VCaP (cell line): ENCODE measurements around the gene VWA3B.

Experiments used
- H3K27ac ChIP-seq: fragments of 450-650 bp; 2 replicates; pipeline ENCODE4 v1.5.1; 2017
- TF ChIP-seq, protein P1 (sequence below): fragments of 450-650 bp; conservative IDR thresholded peaks from 2 replicates; pipeline ENCODE4 v1.5.1; 2017; ENCODE audit warnings: mild to moderate bottlenecking, moderate library complexity

VWA3B gene

DNA sequence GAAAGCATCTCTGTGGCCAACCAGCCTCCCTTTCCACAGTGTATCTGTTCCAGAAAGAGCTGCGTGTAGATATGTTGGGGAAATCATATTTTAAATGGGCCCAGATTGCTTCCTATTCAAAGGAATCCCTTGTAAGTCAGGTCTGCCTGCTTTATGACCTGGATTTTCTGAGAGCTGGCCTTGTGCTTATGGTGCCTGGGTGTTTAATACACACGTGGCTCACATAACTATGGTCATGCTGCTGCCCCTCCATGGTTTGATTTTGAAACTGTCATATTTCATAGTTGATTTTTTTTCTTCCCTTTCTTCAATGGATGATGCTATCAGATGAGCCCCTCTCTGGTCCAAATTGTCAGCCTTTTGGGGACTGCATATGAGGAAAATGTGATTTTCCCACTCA lies 147.8 kb downstream of the VWA3B start:
- TF ChIP-seq, protein P1, sequence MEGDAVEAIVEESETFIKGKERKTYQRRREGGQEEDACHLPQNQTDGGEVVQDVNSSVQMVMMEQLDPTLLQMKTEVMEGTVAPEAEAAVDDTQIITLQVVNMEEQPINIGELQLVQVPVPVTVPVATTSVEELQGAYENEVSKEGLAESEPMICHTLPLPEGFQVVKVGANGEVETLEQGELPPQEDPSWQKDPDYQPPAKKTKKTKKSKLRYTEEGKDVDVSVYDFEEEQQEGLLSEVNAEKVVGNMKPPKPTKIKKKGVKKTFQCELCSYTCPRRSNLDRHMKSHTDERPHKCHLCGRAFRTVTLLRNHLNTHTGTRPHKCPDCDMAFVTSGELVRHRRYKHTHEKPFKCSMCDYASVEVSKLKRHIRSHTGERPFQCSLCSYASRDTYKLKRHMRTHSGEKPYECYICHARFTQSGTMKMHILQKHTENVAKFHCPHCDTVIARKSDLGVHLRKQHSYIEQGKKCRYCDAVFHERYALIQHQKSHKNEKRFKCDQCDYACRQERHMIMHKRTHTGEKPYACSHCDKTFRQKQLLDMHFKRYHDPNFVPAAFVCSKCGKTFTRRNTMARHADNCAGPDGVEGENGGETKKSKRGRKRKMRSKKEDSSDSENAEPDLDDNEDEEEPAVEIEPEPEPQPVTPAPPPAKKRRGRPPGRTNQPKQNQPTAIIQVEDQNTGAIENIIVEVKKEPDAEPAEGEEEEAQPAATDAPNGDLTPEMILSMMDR, result peak; percentile 18; the same call in 1 of the 2 replicates
- peak overlapping the region; percentile 67 for H3K27ac ChIP-seq

DNA sequence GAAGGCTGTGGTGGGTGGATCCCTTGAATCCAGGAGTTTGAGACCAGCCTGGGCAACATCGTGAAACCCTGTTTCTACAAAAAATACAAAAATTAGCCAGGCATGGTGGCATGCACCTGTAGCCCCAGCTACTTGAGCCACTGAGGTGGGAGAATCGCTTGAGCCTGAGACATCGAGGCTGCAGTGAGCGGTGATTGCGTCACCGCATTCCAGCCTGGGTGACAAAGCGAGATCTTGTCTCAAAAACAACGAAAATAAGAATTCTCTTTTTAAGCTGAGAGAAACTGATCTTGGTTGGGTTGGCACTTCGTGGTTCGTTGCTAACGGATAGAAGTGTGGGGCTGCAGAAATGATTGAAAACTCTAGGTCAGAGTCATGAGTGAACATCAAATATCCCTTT lies 150.0 kb downstream of the VWA3B start:
- H3K27ac ChIP-seq, result no peak overlapping the region
- TF ChIP-seq, protein P1, result no peak

DNA sequence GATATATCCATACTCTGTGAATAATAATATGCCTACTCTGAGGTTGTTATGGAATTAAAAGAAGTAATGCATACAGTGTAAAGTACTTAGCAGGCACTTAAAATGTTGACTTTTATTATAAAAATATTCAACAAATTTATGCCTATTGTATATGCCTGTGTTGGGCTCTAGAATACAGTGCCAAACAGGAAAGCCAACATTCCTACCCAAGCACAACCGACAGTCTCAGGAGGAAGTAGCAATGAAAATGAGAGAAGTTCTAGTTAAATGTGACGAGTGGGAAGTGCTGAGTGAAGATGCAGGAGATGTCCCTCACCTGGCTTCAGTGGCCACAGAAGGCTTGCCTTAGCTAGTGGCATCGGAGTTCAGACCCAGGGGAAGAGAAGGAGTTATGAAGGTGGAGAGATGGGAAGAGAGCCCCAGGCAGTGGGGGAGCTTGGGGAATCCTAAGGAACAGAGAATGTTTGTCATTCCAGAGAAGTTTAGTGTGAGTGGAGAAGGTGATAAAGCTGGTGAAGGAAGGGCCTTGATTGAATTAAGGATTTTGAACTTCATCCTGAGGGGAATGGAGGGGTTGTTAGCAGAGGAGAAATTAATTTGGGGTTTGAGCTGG lies 153.9 kb downstream of the VWA3B start:
- TF ChIP-seq, protein P1, result no peak
- no peak overlapping the region for H3K27ac ChIP-seq

DNA sequence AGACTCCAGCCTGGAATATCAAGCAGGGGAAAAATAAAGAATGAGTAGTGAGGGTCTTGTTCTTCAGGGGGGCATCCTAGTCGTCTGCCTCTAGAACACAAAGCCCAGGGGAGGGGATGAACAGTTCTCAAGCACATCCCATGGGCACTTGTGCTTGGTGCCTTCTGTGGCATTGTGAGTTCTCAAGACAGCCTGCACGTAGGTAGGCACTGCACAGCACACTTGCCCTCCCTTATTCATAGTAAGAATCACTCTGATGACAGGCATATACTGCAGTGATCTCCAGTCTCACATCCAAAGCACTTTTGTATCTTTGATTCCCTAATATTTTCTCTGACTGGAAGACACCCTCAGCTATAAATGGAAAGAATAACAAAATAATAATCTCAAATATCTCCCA lies 154.6 kb downstream of the VWA3B start:
- no peak overlapping the region for H3K27ac ChIP-seq
- TF ChIP-seq, protein P1, result no peak

DNA sequence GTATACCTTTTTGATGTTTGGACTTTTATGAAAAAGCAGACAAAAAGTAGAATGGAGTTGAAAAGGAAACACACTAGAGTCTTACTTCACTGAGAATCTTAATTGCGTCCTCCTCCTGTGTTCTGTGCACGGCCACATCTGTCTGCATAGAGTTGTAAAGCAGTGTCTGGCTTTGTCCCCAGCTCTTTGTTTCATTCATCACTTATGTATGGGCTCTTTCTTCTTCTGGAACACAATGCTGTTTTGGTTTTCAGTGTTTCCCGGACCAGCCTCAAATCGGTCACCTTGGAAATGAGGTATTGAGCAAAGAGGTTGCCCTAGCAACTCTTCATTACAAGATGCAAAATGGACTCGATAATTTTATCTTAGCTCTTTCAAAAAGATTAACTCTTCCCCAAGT lies 155.0 kb downstream of the VWA3B start:
- TF ChIP-seq, protein P1, result no peak
- no peak overlapping the region for H3K27ac ChIP-seq

DNA sequence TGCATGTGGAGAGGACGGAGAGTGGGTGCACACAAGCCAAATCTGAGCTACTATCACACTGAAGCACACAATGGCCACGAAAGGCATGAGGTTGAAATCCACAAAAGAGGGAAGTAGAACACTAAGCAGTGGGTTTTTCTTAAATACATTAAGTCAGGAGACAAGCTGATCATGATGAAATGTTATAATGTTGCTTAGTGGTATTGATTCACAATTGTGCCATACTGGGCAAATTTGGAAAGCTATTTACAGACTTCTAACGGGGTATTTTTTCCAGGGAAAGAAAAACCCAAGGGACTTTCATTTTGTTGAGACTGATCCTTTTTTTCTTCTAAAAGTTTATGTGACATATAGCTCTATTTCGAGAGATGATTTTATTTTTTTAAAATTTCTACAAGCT lies 158.5 kb downstream of the VWA3B start:
- no peak overlapping the region for H3K27ac ChIP-seq
- TF ChIP-seq, protein P1, result no peak

DNA sequence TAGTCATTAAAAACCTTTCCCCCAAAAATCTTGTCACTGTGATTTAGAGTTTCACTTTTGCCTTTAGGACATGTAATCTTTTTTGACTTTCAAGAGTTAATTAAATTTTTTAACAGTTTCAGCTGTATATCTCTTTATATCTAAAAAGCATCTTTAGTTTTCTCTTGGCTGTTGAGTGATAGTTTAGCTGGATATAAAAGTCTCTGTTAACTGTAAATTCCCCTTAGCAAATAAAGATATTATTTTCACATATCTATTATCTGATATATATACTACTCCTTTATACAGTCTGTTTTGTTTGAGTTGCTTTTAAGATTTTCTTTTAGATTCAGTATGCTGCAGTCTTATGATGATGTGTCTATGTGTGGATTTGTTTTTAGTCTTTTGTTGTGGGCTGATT lies 160.4 kb downstream of the VWA3B start:
- TF ChIP-seq, protein P1, result no peak
- H3K27ac ChIP-seq, result no peak overlapping the region
